Renal cortical epithelial cell (primary cell): ENCODE measurements around the gene CDC27. TPM values are rescaled to one million over a fixed set of nuclear protein-coding genes. Genes with fewer than 3 reads are reported as not detected.
A peak's percentile ranks its signal among the peaks of the same experiment; 100 is the strongest.
"Not testable (repeated sequence)": the region's sequence is repeated elsewhere in the genome, so short reads cannot be mapped to it uniquely, and the experiment has no call there.

Experiments used
- DNase-seq: peaks from one replicate; pipeline ENCODE4 v3.0.0-alpha.2; 2011; ENCODE audit warnings: low read depth
- total RNA-seq: library from RNA; depleted of rRNA; stranded (reverse); fragments of >200 nt; gene quantifications from 2 replicates; pipeline ENCODE4 v1.2.3, GENCODE V29; 2014

Gene CDC27
- total RNA-seq, 1 donor from 2014 or later, result 137 TPM

- peak; percentile 82 for DNase-seq
These were observed 31.5 kb upstream of the CDC27 start for GRCh38 chr17:47220531-47220999.

DNA sequence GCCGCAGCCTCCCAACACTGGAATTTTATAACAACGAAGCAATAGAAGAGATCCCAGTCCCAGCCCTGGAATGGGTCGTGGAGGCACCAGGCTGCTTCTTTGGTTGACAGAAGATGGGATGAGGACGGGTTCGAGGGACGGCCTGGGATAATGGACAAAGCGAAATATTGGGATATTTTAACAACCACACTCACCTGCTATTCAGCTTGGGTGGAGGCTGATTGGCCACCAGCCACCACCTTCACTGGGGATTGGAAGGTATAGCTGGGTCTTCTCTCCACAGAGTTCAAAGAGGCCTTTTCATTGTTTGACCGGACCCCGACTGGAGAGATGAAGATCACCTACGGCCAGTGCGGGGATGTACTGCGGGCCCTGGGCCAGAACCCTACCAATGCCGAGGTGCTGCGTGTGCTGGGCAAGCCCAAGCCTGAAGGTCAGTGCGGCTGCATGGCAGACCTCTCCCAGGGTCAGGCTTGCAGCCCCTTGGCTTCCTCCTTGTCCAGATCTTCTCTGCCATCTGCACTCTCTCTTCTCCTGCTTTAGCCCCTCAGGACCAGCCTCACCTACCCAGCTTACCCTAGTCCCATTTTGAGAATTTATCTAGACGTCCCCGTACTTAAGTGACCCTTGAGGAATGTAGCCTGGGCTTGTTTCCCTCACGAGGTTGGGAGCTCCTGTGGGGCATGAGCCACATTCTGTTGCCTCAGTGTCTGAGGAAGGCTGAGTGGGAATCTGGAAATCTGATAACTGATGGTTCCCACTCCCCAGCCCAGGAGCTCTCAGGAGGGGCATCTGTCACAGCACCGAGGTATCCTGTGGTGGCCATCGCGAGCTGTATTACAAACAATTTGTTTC lies 30.8 kb upstream of the CDC27 start:
- no peak for DNase-seq

- no peak for DNase-seq
These were observed 29.9 kb upstream of the CDC27 start for GRCh38 chr17:47218896-47219430.

GRCh38 chr17:47217279-47217678 lies 28.2 kb upstream of the CDC27 start:
- DNase-seq, result not testable (repeated sequence)

- DNase-seq, result not testable (repeated sequence)
These were observed 27.7 kb upstream of the CDC27 start for GRCh38 chr17:47216821-47217220.

DNA sequence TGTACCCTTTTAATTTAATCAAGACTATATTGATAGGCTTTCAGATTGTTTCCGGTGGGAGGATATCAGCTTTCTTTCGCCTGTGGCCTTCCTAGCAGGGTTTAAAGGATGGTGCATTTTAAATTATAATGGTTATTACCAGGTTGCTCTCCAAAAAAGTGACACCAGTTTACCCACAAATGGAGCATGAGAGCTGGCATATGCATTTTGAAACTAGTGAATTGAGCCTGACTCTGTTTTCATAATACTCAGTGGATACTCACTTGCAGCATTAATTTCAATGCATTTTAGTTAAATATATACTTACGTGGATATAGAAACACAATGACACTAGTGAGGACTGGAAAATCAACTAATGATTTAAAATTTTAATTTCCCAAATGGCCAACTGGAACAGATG lies 25.8 kb upstream of the CDC27 start:
- DNase-seq, result no peak

DNA sequence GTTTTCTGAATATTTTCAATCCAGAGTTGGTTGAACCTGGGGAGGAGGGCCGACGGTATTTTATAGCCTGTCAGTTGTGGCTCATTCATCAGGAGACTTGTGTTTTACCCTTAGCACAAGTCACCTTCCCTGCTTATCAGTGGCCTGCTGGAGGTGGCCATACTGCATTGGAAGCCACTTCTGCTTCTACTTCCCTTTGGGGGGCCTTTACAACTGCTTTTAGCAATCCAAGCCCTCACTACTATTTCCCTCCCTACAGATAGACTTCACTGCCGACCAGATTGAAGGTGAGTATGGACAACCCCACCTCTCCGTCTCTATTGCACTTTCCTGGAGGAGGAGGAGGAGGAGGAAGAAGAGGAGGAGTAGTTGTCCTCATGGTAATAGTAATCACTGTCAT lies 24.4 kb upstream of the CDC27 start:
- no peak for DNase-seq

GRCh38 chr17:47212458-47212857 lies 23.4 kb upstream of the CDC27 start:
- no peak for DNase-seq

DNA sequence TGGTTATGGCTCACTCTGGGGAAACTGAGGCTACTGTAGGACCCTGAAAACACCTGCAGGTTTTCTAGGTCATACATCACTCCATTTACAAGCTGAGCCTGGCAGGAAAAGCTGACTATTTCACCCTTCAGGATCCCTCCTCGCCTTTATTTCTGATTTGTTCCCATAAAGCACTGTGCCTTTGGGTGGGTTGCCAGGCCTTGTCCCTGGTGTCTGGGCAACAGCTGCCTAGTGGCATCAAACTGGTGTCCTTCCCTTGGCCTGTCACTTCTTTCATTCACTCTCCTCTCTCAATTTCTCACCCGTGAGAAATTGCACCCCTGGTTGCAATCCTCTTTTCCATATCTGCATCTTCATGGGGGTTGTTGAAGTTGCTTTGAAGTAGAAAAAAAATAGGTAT lies 21.7 kb upstream of the CDC27 start:
- DNase-seq, result no peak

DNA sequence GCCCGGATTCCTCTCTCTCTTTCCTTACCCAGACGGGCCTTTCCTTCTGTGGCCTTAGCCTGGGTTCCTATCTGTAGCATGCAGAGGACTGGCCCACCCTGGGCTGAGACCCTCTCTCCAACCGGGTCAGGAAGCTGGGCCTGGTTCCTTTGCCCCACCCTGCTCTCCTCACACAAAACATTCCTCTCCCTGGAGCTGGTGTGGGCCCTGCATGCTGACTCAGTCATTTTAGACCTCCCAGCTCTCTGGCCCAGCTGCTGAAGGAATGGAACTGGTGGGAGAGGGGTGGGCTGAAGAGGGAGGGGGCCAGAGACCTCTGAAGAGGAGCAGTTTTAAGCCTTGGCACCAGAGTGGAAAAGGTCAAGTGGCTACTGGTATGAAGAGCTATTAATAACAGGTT lies 21.0 kb upstream of the CDC27 start:
- DNase-seq, result no peak

GRCh38 chr17:47209499-47209898 lies 20.4 kb upstream of the CDC27 start:
- no peak for DNase-seq

DNA sequence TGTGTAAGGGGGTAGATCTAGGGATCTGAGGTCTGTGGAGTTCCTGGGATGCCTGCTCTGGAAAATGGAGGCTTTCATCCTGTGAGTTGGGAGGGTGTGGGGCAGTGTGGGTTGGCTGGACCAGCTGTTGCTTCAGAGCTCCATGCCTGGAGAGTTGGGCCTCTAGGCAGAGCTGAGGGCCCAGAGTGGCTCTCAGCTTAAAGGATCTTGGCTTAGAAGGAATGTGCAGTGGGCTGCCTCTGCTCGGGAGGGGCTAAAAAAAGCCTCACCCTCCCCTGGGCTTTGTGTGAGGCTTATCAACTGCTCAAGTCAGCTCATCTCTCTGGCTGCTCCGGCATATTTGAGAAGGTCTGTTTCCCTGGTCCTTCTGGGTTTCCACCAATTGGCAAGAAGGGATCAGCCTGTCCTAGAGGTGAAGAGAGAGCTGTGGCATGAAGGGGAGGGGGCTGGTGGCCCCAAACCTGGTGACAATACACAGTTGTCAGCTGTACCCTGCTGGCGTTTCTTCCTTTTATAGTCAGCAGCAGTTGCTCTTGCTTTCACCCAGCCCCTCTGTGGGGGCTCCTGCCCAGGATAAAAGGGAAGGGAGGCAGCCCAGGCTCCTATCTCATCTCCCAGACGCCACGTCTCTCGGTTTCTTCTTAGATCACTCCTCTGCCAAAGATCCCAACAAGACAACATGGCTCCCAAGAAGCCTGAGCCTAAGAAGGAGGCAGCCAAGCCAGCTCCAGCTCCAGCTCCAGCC lies 19.8 kb upstream of the CDC27 start, which contains the start of gene MYL4:
TSS of gene MYL4 (plus strand) at position 605 of the 745 bp plus-strand sequence. CDS start at position 680, 75 bp downstream.
- no peak for DNase-seq

- DNase-seq, result no peak
These were observed 18.3 kb upstream of the CDC27 start for GRCh38 chr17:47207143-47208067.

DNA sequence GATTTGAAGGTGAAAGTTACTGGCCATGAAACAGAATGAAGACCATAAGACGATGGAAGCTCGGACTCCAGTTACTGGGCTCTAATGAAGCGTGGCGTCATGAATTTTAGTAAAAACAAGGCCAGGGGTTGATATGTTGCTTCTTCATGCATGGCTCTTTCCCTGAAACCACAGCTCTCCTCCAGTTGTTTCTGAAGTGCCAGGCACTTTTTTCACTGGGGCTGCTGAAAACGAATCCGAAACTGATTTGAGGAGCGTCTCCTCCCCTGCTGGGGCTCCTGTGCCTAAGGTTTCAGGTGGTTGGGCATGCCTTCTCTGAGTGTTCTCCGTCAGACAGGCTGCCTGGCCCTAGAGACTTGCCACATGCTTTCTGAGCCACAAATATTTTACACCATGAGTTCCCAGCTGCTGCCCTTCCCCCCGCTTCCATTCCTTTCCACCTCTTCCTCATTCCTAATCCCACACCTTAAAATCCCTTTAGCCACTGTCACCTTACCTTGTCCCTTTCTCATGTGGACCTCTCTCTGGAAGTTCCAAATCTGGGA lies 16.4 kb upstream of the CDC27 start:
- peak; percentile 98 for DNase-seq

DNA sequence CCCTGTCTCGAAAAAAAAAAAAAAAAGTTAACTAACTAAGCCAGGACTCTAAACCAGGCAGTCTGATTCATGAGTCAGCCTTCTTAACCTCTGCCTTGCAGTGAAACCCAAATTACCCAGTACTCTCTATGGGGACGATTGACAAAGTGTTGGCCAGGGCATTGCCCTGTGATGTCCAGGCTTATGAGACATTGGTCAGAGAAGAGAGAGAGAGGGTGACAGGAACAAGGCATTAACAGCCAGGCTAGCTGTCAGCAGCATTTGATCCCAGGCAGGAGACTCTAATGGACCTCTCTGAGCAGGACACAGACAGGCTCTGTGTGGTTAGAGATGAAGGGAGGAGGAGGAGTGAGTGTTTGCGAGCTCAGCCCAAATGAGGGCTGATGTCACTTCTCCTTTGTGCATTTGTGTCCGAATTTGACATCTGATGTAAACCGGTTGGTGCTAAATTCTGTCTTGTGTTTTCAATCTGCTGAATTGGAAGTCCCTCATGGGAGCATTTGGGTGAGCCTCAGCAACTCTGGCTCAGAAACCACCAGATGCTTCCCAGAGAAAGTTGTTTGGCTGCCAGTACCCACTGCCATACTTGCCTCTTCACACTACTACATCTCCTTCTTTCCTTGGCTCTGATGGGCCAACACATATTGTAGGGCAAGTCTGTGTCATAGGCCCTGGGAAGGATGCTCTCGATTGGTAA lies 15.8 kb upstream of the CDC27 start:
- DNase-seq, result peak; percentile 89

DNA sequence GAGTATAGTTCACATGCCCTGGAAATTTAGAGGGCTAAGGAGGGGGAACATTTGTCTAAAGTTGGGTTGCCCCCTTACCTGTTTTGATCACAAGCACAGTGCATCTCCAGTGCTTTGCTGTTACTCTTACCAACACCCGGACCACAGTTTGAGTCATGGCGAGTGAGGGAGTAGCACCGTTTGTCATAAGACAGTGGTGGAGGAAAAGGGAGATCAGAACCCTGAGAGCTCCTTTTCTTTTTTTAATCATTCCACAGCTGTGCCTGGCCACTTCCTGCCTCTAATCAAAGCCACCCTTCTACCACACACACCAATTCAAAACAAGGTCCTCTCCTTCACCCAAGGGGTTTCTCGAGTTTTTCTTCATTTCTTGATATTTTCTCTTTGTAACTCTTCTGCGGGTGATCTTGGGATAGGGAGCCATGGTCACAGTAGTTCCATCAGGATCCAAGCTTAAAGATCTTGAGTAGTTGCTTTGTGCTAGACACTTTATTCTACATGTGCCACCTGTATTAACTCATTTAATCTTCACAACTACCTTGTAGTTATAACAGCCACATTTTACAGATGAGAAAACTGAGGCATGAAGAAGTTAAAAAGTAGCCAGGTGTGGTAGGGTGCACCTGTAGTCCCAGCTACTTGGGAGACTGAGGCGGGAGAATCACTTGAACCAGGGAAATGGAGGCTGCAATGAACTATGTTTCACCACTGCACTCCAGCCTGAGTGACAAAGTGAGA lies 15.1 kb upstream of the CDC27 start:
- peak; percentile 59 for DNase-seq

DNA sequence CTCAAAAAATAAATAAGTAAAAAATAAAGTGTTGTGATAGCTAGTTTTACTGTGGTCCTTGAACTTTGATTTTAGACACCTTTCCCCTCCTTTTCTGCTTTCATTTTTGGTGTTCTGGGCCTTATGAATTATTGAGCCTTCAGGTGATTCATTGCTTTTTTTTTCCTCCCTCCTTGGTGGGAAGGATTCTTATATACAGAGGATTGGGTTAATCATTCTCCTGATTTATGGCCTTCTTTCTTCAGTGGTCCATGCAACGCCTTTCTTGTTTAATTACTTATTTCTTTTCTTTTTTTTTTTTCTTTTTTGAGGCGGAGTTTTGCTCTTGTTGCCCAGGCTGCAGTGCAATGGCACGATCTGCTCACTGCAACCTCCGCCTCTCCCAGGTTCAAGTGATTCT lies 12.1 kb upstream of the CDC27 start:
- peak; percentile 96 for DNase-seq

GRCh38 chr17:47200325-47200664 lies 11.2 kb upstream of the CDC27 start:
- DNase-seq, result no peak

- no peak for DNase-seq
These were observed 10.7 kb upstream of the CDC27 start for GRCh38 chr17:47199627-47200324.
